BLaER1 (cell line): ENCODE results near the gene DENND6A.
A peak's percentile ranks its signal among the peaks of the same experiment; 100 is the strongest.

ENCODE experiments used
- H3K27ac ChIP-seq: shearing (Covaris generic); formaldehyde crosslinking; 2 replicates; pipeline ENCODE4 v1.8.1; 2022
- H3K27me3 ChIP-seq: shearing (Covaris generic); formaldehyde crosslinking; 2 replicates; pipeline ENCODE4 v1.8.1; 2022
- H3K36me3 ChIP-seq: shearing (Covaris generic); formaldehyde crosslinking; 2 replicates; pipeline ENCODE4 v1.8.1; 2022
- H3K4me1 ChIP-seq: shearing (Covaris generic); formaldehyde crosslinking; 2 replicates; pipeline ENCODE4 v1.8.1; 2022
- H3K4me2 ChIP-seq: shearing (Covaris generic); formaldehyde crosslinking; 2 replicates; pipeline ENCODE4 v1.8.1; 2022
- H3K4me3 ChIP-seq: shearing (Covaris generic); formaldehyde crosslinking; 2 replicates; pipeline ENCODE4 v1.8.1; 2022
- H3K9ac ChIP-seq: shearing (Covaris generic); formaldehyde crosslinking; 2 replicates; pipeline ENCODE4 v1.8.1; 2022
- H3K9me3 ChIP-seq: shearing (Covaris generic); formaldehyde crosslinking; 2 replicates; pipeline ENCODE4 v1.8.1; 2022
- H4K20me1 ChIP-seq: shearing (Covaris generic); formaldehyde crosslinking; 2 replicates; pipeline ENCODE4 v1.8.1; 2022
- Cebpa-rat ChIP-seq: shearing (Covaris generic); IDR thresholded peaks from 2 replicates; pipeline ENCODE4 v1.8.1; 2022

DENND6A gene

DNA sequence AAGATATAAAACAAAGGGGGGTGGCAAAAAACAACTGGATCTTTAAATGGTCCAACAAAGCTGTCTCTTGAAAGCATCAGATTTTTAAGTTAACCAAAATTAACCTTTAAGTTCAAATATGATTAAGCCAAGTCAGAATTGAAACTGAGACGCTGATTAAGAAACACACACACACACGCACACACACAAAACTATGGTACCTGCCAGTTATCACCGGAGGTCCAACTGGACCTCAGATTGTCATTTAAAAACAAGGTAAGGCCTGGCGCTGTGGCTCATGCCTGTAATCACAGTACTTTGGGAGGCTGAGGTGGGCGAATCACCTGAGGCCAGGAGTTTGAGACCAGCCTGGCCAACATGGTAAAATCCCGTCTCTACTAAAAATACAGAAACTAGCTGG is 106.1 kb downstream of the DENND6A start:
- Histone ChIP-seq H3K4me3 (no peak overlapping the region), H3K27ac (no peak overlapping the region), H3K27me3 (no peaks in the 10 kb centered on the region), H3K36me3 (peaks cover 51% of the 10 kb centered on the region), H4K20me1 (peaks cover 94% of the 10 kb centered on the region), H3K9me3 (no peaks in the 10 kb centered on the region), H3K4me1 (peaks cover 12% of the 10 kb centered on the region), H3K4me2 (no peak overlapping the region), H3K9ac (no peak overlapping the region)
- TF ChIP-seq Cebpa-rat = no peak

DNA sequence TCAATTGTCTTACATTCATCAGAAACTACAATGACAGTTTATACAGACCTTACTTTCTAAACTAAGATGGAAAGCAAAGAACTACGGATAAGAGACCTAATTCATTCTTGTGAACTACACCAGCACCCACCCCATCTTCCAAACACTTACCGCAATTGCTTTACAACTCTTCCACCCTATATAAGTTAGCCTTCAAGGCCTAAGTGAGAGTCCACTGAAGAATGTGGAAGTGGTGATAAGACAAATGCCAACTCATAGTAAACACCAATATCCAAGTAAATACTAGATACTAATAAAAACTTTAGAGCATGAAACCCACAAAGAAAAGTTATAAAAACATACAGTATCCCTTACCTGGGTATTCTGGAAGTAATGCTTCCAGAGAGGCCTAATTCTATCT is 109.3 kb downstream of the DENND6A start:
- Histone ChIP-seq H3K27ac (no peak overlapping the region), H3K9ac (no peak overlapping the region), H3K27me3 (no peaks in the 10 kb centered on the region), H3K36me3 (peaks cover 61% of the 10 kb centered on the region), H3K4me3 (no peak overlapping the region), H3K9me3 (no peaks in the 10 kb centered on the region), H3K4me2 (no peak overlapping the region), H3K4me1 (peaks cover 16% of the 10 kb centered on the region), H4K20me1 (peaks cover 63% of the 10 kb centered on the region)
- TF ChIP-seq Cebpa-rat = no peak

DNA sequence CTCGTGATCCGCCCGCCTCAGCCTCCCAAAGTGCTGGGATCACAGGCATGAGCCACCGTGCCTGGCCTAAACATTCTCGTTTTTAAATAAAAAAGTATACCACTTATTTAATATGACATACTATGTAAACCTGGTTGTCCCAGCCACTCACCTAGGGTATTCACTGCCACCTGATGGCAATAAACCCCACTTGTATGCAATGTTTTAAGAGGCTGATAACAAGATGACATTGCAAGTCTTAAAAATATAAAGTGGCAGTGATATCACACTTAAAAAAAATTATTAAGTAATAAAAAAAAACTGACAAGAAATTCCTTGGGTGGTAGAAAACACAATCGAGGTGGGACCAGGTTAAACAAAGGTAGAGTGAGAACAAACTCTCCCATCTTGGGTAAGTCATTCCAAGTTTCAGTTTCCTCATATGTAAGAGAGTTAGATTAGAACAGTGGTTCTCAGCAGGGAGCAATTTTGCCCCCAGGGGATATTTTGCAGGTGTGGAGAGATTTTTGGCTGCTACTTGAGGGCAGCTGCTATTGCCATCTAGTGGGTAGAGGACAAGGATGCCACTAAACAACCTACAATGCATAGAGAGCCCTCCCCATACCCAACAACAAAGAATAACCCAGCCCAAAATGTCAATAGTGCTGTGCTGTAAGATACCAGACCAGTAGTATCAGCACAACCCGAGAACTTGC is 110.3 kb downstream of the DENND6A start:
- no peaks in the 10 kb centered on the region for H3K9me3 ChIP-seq
- no peaks in the 10 kb centered on the region for H3K27me3 ChIP-seq
- peaks cover 59% of the 10 kb centered on the region for H3K36me3 ChIP-seq
- H4K20me1 ChIP-seq = peaks cover 54% of the 10 kb centered on the region
- peak overlapping the region; percentile 16; the same call in 1 of the 2 replicates for H3K4me2 ChIP-seq
- H3K4me3 ChIP-seq = no peak overlapping the region
- H3K4me1 ChIP-seq = peaks cover 25% of the 10 kb centered on the region
- no peak overlapping the region for H3K27ac ChIP-seq
- H3K9ac ChIP-seq = no peak overlapping the region
- TF ChIP-seq Cebpa-rat = no peak

DNA sequence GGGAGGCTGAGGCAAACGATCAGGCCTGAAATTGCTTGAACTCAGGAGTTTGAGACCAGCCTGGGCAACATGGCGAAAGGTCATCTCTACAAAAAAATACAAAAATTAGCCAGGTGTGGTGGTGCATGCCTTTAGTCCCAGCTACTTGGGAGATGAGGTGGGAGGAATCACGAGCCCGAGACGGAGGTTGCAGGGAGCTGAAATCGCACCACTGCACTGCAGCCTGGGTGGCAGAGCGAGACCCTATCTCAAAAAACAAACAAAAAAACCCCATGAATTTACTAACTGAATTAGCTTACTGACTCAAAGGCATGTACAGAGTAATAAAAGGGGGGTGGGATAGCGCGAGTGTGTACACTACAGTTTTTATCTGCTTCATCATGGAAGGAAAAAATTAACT is 115.1 kb downstream of the DENND6A start:
- Histone ChIP-seq H3K9ac (peak overlapping the region; percentile 48; the same call in 1 of the 2 replicates), H3K36me3 (peaks cover 83% of the 10 kb centered on the region), H3K4me3 (peak overlapping the region; percentile 24), H3K9me3 (no peaks in the 10 kb centered on the region), H3K4me1 (peaks cover 38% of the 10 kb centered on the region), H3K4me2 (peak overlapping the region; percentile 83), H3K27me3 (no peaks in the 10 kb centered on the region), H4K20me1 (peaks cover 21% of the 10 kb centered on the region), H3K27ac (peak overlapping the region; percentile 73)
- TF ChIP-seq Cebpa-rat = no peak

DNA sequence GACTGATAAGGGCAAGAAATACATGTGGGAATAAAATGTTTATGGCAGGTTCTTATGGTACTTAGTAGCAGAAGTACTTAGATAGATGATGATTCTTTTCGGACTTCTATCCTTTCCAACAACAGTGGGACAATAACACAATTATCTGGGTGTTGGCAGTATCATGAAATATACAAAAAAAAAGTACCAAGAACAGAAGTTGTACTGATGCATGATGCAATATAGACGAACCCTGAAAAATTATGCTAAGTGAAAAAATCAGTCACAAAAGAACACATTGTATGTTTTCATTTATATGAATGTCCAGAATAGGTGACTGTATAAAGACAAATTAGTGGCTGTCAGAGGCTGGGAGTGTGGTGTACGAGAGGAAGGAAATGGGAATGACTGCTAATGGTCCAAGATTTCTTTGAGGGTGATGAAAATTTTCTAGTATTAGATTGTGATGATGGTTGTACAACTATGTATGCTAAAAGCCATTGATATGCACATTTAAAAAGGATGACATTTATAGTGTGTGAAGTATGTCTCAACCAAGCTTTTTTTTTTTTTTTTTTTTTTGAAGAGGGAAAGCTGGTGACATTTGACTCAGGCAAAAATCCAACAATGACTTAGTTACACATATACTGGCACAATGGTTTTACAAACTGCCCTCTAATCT is 116.8 kb downstream of the DENND6A start:
- Histone ChIP-seq H3K27ac (peak overlapping the region; percentile 73), H3K4me3 (no peak overlapping the region), H4K20me1 (0 out of 2 replicates have a peak, but pooled peaks cover 23% of the 10 kb centered on the region), H3K27me3 (no peaks in the 10 kb centered on the region), H3K36me3 (peaks cover 85% of the 10 kb centered on the region), H3K4me2 (peak overlapping the region; percentile 83), H3K9ac (no peak overlapping the region), H3K4me1 (peaks cover 32% of the 10 kb centered on the region), H3K9me3 (no peaks in the 10 kb centered on the region)
- no peak for TF ChIP-seq Cebpa-rat
